ENCODE results near the gene LILRB5.
"Not testable (repeated sequence)": the region's sequence is repeated elsewhere in the genome, so short reads cannot be mapped to it uniquely, and the experiment has no call there.

The LILRB5 gene

GRCh38 chr19:54216869-54217268 is 40.2 kb downstream of the LILRB5 start:
- no peak overlapping the region for H3K4me3 ChIP-seq (ENCODE audit: low read length)
- no peak for DNase-seq (ENCODE audit: low read depth)
- TF ChIP-seq CTCF (conservative IDR thresholded peaks at IDR 0.05; ENCODE audit: low read length) = no peak

- DNase-seq (ENCODE audit: low read depth); H3K4me3 ChIP-seq (ENCODE audit: low read length): not testable (repeated sequence)
Measured at GRCh38 chr19:54214734-54215133, 42.3 kb downstream of the LILRB5 start.

- H3K4me3 ChIP-seq (ENCODE audit: low read length); DNase-seq (ENCODE audit: low read depth): not testable (repeated sequence)
Measured at GRCh38 chr19:54214217-54214616, 42.9 kb downstream of the LILRB5 start.

GRCh38 chr19:54211235-54211634 is 45.8 kb downstream of the LILRB5 start:
- no peak overlapping the region for H3K4me3 ChIP-seq (ENCODE audit: low read length)
- TF ChIP-seq CTCF (conservative IDR thresholded peaks at IDR 0.05; ENCODE audit: low read length) = no peak
- no peak for DNase-seq (ENCODE audit: low read depth)

GRCh38 chr19:54209811-54210494 is 47.1 kb downstream of the LILRB5 start:
- H3K4me3 ChIP-seq (ENCODE audit: low read length) = no peak overlapping the region
- DNase-seq (ENCODE audit: low read depth) = peak; percentile 93
- TF ChIP-seq CTCF (conservative IDR thresholded peaks at IDR 0.05; ENCODE audit: low read length) = no peak

- TF ChIP-seq CTCF (conservative IDR thresholded peaks at IDR 0.05; ENCODE audit: low read length) = no peak
- no peak for DNase-seq (ENCODE audit: low read depth)
- no peak overlapping the region for H3K4me3 ChIP-seq (ENCODE audit: low read length)
Measured at GRCh38 chr19:54209058-54209810, 47.8 kb downstream of the LILRB5 start.

GRCh38 chr19:54208784-54209057 is 48.4 kb downstream of the LILRB5 start:
- DNase-seq (ENCODE audit: low read depth) = no peak
- H3K4me3 ChIP-seq (ENCODE audit: low read length) = no peak overlapping the region
- no peak for TF ChIP-seq CTCF (conservative IDR thresholded peaks at IDR 0.05; ENCODE audit: low read length)

- no peak for TF ChIP-seq CTCF (conservative IDR thresholded peaks at IDR 0.05; ENCODE audit: low read length)
- H3K4me3 ChIP-seq (ENCODE audit: low read length) = no peak overlapping the region
- DNase-seq (ENCODE audit: low read depth) = peak; percentile 58
Measured at GRCh38 chr19:54207983-54208783, 48.9 kb downstream of the LILRB5 start.

Data from AG10803 (cell line).